Endometrium (tissue), 2 donors: ENCODE data around the gene GSN.

Experiments used
- FAIRE-seq: peaks from 2 replicates; lab custom pipeline; 2012; peaks lifted over from hg19 to GRCh38; lab: Jason Lieb, UNC
- donor health status: control.
- donor health status: control.

Gene GSN

GRCh38 chr9:121353241-121354061 lies 85.5 kb downstream of the GSN start:
- FAIRE-seq: no peak

DNA sequence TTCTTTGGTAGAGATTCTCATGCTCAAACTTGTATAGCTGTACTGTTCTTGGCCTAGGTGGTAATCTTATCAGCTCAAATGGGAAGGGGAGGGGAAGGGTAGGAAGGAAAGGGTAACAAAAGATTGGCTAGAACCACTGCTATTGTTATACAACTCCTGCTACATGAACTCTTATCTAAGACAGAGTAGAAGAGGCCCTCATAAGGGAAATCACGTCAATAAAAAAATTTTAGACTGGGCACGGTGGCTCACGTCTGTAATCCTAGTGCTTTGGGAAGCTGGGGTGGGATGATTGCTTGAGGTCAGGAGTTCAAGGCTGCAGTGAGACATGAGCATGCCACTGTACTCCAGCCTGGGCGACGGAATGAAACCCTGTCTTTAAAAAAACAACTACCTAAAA lies 86.2 kb downstream of the GSN start:
- FAIRE-seq: no peak

GRCh38 chr9:121354762-121355161 lies 86.8 kb downstream of the GSN start:
- no peak for FAIRE-seq

- FAIRE-seq: no peak
Observed at GRCh38 chr9:121357011-121357410, 89.0 kb downstream of the GSN start.

- FAIRE-seq: no peak
Observed at GRCh38 chr9:121358751-121359150, 90.8 kb downstream of the GSN start.

DNA sequence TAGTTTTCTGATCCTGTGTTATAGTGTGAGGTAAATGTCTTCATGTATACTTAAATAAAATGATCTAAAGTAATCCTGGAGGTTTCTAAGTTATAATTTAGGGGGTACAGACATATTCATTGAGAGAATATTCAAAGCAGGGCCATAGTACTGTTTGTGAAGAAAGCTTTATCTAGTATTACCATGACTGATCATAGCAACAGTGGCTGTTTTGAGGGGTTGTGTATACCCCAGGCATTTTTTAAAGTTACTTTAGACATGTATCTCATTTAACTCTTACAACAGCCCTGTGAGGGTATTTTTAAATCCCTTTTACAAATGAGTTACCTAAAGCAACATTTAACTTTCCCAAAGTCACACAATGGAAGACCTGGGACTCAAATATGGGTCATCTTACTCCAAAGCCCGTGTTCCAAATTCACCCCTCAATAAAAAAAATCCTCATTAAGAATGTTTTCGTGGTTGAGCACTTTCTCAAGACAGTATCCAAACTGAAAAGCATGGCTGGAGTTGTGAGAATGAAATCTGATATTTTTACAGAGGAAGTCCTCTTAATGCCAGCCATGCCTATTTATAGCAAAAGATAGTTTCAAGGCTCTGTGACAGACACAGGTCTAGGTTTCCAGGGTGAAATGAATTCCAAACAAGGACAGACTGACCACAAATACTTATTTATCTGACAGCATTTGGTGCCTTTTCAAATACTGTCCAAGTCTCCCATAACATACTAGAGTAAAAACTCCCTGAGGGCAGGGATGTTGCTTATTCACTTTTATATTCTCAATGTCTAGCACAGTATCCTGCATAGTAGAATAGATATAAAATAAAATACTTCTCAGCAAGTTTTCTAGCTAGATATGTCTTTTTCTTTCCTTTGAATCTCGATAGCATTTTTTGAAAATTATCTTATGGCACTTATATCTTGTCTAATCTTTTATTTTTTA lies 91.7 kb downstream of the GSN start:
- FAIRE-seq: no peak

DNA sequence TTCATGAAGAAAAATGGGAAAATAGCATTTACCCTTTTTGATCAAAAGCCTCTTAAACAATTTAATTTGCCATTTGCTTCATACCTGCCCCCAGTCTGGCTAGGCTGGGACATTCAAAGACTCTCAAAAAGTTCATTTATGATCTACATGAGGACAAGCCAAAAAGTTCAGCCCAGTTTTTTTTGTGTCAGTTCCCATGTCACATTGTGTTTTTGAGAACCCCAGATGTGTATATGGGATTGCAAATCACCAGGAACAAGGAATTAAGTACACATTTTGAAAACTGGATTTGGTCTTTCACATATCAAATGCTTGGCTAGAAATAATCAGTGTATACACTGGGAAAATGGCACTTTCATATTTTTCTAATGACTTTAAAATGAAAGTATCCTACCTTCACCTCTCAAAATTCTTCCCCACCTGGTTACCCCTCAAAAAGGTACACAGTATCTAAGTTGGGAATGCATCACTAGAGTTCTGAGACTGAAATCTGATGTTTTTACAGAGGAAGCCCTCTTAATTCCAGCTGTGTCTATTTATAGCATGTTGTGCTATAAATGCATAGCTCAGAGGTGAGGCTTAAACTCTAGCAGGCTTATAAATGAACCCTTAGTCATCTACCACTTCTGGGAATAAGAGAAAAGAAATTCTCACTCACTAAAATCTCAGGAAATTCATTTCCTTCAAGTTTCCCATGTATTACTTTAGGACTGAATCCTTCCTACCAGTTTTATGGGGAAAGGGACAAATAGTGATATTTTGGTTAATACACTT lies 92.8 kb downstream of the GSN start:
- no peak for FAIRE-seq

DNA sequence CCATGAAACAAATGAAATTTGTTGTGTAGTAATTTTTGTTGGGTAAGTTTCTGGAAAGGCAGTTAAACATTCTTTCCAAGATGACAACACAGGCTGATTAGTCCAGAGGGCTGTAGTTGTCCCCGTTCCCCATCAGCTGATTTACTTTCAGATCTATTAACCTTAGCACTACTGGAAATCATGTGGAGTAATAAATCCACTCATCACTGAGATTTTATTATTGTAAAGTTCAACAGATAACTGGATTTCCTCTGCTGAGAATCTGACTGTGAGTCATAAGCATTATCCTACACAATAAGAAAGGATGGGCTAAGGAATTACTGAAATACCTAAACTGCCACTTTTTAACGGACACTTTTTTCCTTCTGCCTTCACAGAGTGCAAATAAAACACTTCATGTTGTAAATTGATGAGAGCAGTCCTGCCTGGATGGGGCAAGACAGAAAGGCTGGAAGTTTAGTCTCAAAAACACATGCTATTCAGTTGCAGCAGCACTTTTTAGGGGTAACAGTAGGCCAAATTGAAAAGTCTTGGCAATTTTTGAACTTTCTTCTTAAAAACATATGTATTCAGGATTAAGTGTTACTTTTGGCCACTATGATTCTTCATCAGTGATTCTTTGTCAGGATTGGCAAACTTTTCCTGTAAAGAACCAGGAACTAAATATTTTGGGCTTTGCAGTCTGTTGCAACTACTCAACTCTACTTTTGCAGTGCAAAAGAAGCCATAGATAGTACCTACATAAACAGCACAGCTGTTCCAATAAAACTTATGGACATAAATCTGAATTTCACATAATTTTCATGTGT lies 95.1 kb downstream of the GSN start:
- no peak for FAIRE-seq

GRCh38 chr9:121363622-121363961 lies 95.6 kb downstream of the GSN start:
- FAIRE-seq: no peak

DNA sequence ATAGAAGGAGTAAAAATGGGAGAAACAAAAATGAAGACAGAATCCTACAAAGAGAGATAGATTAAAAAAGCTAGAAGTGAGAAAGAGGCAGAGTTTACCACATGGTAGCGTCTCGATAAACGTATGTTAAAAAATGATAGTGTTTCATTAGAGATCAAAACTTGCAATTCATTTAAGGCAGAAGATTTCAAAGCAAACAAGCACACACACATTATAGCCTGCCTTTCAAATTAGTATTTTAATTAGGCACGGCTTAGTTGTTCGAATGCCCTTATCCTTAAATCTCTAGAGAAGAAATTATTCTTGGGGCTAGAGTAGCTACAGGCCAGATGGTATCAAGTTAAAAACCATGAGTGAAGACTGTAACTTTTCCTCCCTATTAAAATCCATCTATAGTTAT lies 96.1 kb downstream of the GSN start:
- FAIRE-seq: no peak

DNA sequence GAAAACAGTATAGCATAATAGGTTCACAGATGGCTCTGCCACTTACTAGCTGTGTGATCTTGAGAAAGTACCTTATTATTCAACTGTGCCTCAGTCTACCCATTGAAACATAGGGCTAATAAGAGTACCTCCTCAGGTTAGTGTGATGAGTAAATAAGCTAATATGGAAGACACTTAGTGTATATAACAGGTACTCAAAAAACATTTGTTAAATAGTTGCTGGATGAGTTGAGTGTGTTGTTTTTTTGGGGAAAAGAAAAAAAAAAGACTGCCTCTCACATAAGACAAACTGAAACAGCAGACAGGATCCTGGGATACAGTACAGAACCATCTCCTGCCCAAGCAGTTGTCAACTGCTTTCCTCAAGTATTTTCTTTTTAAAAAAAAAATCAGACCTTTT lies 96.9 kb downstream of the GSN start:
- FAIRE-seq: no peak

- no peak for FAIRE-seq
Observed at GRCh38 chr9:121365564-121365963, 97.6 kb downstream of the GSN start.

DNA sequence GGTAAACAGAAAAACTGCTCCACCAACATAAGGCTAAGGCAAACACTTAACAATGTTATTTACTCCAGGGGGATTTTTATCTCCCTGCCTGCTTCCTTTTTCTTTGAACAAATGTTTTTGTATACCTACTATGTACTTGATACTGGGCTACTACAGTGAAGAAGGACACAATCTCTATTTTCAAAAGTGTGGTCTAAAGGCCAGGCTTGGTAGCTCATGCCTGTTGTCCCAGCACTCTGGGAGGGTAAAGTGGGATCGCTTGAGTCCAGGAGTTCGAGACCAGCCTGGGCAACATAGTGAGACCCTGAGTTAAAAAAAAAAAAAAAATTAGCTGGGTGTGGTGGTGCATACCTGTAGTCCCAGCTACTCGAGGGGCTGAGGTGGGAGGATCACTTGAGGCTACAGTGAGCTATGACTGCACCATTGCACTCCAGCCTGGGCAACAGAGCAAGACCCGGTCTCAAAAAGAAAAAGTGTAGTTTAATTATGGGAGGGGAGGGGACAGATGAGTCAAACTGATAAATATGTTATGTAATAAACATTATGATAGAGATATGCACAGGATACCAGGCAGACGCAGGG lies 98.7 kb downstream of the GSN start:
- FAIRE-seq: no peak

- FAIRE-seq: no peak
Observed at GRCh38 chr9:121367306-121368137, 99.6 kb downstream of the GSN start.

DNA sequence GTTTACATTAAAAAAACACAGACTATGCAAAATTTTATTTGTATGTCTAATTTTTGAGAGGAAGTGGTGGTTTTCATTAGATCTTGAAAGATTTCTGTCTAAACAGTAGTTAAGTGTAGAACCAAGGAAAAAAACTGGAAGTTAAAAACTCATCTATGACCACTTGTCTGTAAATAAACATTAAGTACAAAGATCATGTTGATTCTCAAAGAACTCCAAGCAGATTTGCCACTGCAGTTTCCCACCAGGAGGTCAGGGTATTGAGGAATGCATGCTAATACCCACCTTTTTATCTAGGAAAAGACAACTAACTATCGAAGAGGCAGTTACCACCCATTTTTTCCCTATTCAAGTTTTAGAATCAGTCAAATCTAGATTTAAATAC lies 100.2 kb downstream of the GSN start:
- no peak for FAIRE-seq

GRCh38 chr9:121368745-121369144 lies 100.8 kb downstream of the GSN start:
- FAIRE-seq: no peak

- FAIRE-seq: no peak
Observed at GRCh38 chr9:121369595-121370265, 101.8 kb downstream of the GSN start, which contains the start of gene STOM. STOM (minus strand) TSS chr9:121370250; CDS start chr9:121370187, 63 bp downstream.

- no peak for FAIRE-seq
Observed at GRCh38 chr9:121371495-121372061, 103.6 kb downstream of the GSN start.

- no peak for FAIRE-seq
Observed at GRCh38 chr9:121372239-121373010, 104.5 kb downstream of the GSN start.
